ENCODE results near the gene ADGB.

DNA sequence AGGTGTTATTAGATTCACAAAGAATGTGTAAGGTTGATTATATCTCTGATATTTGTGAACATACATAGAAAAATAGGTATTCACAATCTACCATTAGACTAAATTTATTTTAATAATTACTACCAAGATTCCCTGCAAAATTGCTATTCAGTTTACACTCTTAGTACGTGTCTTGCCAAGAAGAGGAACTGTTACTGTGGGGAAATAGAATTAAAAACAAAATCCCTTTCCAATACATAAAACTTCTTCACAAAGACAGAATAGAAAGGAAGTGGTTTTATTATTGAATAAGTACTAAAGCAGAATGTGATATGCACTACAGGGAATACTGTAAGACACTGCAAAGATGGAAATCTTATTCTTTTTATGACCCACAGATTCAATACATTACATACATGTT, 38.2 kb upstream of the ADGB start:
- TF ChIP-seq, protein P1, sequence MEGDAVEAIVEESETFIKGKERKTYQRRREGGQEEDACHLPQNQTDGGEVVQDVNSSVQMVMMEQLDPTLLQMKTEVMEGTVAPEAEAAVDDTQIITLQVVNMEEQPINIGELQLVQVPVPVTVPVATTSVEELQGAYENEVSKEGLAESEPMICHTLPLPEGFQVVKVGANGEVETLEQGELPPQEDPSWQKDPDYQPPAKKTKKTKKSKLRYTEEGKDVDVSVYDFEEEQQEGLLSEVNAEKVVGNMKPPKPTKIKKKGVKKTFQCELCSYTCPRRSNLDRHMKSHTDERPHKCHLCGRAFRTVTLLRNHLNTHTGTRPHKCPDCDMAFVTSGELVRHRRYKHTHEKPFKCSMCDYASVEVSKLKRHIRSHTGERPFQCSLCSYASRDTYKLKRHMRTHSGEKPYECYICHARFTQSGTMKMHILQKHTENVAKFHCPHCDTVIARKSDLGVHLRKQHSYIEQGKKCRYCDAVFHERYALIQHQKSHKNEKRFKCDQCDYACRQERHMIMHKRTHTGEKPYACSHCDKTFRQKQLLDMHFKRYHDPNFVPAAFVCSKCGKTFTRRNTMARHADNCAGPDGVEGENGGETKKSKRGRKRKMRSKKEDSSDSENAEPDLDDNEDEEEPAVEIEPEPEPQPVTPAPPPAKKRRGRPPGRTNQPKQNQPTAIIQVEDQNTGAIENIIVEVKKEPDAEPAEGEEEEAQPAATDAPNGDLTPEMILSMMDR (IDR thresholded peaks at IDR 0.05): no peak
- TF ChIP-seq POLR2A (IDR thresholded peaks at IDR 0.05): no peak
